K562 (cell line): ENCODE results near the gene SHISAL2A.

ENCODE experiments used
- DNMT1 ChIP-seq: fragments of 450-650 bp; IDR thresholded peaks from 2 replicates; pipeline ENCODE4 v1.6.1; 2016; ENCODE audit warnings: antibody characterized with exemption, mild to moderate bottlenecking
- GATAD2A ChIP-seq: fragments of 450-650 bp; IDR thresholded peaks from 2 replicates; pipeline ENCODE4 v1.6.1; 2017
- LEF1 ChIP-seq: fragments of 450-650 bp; IDR thresholded peaks from 2 replicates; pipeline ENCODE4 v1.6.1; 2016; ENCODE audit warnings: mild to moderate bottlenecking
- NCOA2 ChIP-seq, 2 experiments: fragments of 450-650 bp; IDR thresholded peaks; 2 replicates each; pipeline ENCODE4 v1.6.1; 2018; ENCODE audit warnings: mild to moderate bottlenecking in 2 of 2, moderate library complexity in 1 of 2; ENCODE audit not compliant: partially characterized antibody in 2 of 2
- POLR2A ChIP-seq: fragments of 450-650 bp; conservative IDR thresholded peaks from 2 replicates; pipeline ENCODE4 v1.6.1; 2016
- TF ChIP-seq, protein P1 (sequence below): sonication (generic); formaldehyde crosslinking; IDR thresholded peaks from 2 replicates; pipeline ENCODE4 v1.8.0; 2022; ENCODE audit warnings: missing genetic modification reagents, mild to moderate bottlenecking, moderate library complexity, borderline replicate concordance
- TF ChIP-seq, protein P2 (sequence below): fragments of 250-450 bp; sonication (Bioruptor Pico); IDR thresholded peaks from 2 replicates; pipeline ENCODE4 v1.8.0; 2021; ENCODE audit warnings: borderline replicate concordance, mild to moderate bottlenecking, moderate library complexity; ENCODE audit not compliant: poor library complexity, severe bottlenecking
- TF ChIP-seq, protein P3 (sequence below), 3 experiments: IDR thresholded peaks in 2 of 3; conservative IDR thresholded peaks in 1 of 3; 2 replicates each; pipeline ENCODE4 v1.5.1; 2011 to 2012; ENCODE audit warnings: low read length in 3 of 3, mild to moderate bottlenecking in 3 of 3, control low read depth in 2 of 3, improper control_type of control experiment in 1 of 3, inconsistent platforms in 1 of 3, low read depth in 1 of 3, mixed read lengths in 1 of 3, moderate library complexity in 1 of 3; ENCODE audit not compliant: insufficient read depth in 2 of 3
- TF ChIP-seq, protein P4 (sequence below): fragments of 450-650 bp; formaldehyde crosslinking; conservative IDR thresholded peaks from 2 replicates; pipeline ENCODE4 v1.4.0; 2022; ENCODE audit warnings: mild to moderate bottlenecking, missing genetic modification characterization

DNA sequence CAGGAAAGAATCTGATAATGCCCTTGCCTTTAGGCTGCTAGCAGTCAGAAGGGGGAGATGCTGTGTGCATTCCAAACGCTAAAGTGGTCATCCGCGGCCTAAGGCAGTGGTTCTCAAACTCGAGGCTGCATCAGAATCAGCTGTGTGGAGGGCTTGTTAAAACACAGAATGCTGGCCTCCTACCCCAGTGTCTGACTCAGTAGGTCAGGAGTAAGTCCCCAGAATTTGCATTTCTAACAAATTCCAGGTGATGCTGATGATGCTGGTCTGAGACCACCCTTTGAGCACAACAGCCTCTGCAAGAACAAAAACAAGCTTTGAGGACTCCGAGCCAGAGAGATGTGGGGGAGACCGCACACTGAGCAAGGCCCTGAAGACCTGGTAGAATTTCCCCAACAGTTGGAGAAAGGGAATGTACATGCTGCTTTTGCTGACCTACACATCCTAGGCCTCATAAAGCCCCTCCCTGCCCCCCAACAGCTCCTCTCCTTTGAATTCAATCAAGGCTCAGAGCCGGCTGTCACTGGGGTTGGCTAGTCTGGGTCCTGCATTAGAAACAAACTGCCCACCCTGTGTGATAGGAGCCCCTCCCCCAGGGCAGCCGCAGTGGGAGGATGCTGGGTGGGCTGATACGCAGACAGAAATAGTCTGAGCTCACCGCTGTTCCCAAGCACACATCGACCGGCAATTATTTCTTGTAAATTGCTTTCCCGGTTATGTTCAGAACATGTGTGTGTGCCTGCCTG is 27.1 kb downstream of the SHISAL2A start:
- TF ChIP-seq, protein P1, sequence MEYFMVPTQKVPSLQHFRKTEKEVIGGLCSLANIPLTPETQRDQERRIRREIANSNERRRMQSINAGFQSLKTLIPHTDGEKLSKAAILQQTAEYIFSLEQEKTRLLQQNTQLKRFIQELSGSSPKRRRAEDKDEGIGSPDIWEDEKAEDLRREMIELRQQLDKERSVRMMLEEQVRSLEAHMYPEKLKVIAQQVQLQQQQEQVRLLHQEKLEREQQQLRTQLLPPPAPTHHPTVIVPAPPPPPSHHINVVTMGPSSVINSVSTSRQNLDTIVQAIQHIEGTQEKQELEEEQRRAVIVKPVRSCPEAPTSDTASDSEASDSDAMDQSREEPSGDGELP: no peak
- TF ChIP-seq DNMT1 (no peak), GATAD2A (no peak), NCOA2 (IDR thresholded peaks at IDR 0.05; ENCODE audit: partially characterized antibody in 2 of 2) (no peak), POLR2A (no peak), LEF1 (no peak)
- TF ChIP-seq, protein P2, sequence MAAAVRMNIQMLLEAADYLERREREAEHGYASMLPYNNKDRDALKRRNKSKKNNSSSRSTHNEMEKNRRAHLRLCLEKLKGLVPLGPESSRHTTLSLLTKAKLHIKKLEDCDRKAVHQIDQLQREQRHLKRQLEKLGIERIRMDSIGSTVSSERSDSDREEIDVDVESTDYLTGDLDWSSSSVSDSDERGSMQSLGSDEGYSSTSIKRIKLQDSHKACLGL (CRISPR knock-in tag): no peak
- TF ChIP-seq, protein P3, sequence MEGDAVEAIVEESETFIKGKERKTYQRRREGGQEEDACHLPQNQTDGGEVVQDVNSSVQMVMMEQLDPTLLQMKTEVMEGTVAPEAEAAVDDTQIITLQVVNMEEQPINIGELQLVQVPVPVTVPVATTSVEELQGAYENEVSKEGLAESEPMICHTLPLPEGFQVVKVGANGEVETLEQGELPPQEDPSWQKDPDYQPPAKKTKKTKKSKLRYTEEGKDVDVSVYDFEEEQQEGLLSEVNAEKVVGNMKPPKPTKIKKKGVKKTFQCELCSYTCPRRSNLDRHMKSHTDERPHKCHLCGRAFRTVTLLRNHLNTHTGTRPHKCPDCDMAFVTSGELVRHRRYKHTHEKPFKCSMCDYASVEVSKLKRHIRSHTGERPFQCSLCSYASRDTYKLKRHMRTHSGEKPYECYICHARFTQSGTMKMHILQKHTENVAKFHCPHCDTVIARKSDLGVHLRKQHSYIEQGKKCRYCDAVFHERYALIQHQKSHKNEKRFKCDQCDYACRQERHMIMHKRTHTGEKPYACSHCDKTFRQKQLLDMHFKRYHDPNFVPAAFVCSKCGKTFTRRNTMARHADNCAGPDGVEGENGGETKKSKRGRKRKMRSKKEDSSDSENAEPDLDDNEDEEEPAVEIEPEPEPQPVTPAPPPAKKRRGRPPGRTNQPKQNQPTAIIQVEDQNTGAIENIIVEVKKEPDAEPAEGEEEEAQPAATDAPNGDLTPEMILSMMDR (IDR thresholded peaks at IDR 0.05 in 2 of 3, conservative IDR thresholded peaks at IDR 0.05 in 1 of 3; ENCODE audit: insufficient read depth in 2 of 3, low read depth in 1 of 3, low read length in 3 of 3): no peak
- TF ChIP-seq, protein P4, sequence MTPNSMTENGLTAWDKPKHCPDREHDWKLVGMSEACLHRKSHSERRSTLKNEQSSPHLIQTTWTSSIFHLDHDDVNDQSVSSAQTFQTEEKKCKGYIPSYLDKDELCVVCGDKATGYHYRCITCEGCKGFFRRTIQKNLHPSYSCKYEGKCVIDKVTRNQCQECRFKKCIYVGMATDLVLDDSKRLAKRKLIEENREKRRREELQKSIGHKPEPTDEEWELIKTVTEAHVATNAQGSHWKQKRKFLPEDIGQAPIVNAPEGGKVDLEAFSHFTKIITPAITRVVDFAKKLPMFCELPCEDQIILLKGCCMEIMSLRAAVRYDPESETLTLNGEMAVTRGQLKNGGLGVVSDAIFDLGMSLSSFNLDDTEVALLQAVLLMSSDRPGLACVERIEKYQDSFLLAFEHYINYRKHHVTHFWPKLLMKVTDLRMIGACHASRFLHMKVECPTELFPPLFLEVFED: no peak
